K562 (cell line): Measurements from ENCODE around the gene ACKR3.

Experiments
- CREM ChIP-seq: IDR thresholded peaks from 2 replicates; pipeline ENCODE4 v1.6.1; 2014; ENCODE audit warnings: antibody characterized with exemption, low read depth
- CTCF ChIP-seq, 3 experiments: IDR thresholded peaks in 2 of 3; conservative IDR thresholded peaks in 1 of 3; 2 replicates each; pipeline ENCODE4 v1.5.1; 2011 to 2012; ENCODE audit warnings: low read length in 3 of 3, mild to moderate bottlenecking in 3 of 3, control low read depth in 2 of 3, improper control_type of control experiment in 1 of 3, inconsistent platforms in 1 of 3, low read depth in 1 of 3, mixed read lengths in 1 of 3, moderate library complexity in 1 of 3; ENCODE audit not compliant: insufficient read depth in 2 of 3
- HCFC1 ChIP-seq: IDR thresholded peaks from 2 replicates; pipeline ENCODE4 v1.6.1; 2012; ENCODE audit warnings: low read depth, low read length, improper control_type of control experiment
- MXI1 ChIP-seq: IDR thresholded peaks from 2 replicates; pipeline ENCODE4 v1.6.1; 2011; ENCODE audit warnings: low read depth, mild to moderate bottlenecking, improper control_type of control experiment, low read length
- MYBL2 ChIP-seq, 2 experiments: fragments of 450-650 bp in 1 of 2; sonication (generic) in 1 of 2; formaldehyde crosslinking in 1 of 2; IDR thresholded peaks; 2 replicates each; pipeline versions ENCODE4 v1.6.1 to v1.8.1; 2017 to 2022; ENCODE audit warnings: borderline replicate concordance in 1 of 2, inconsistent platforms in 1 of 2, low read depth in 1 of 2, mild to moderate bottlenecking in 1 of 2, missing genetic modification reagents in 1 of 2, moderate library complexity in 1 of 2
- REST ChIP-seq, 2 experiments: fragments of 450-650 bp; formaldehyde crosslinking in 1 of 2; IDR thresholded peaks; 2 replicates each; pipeline versions ENCODE4 v1.4.0 to v1.6.1; 2014 to 2020; ENCODE audit warnings: mild to moderate bottlenecking in 2 of 2, borderline replicate concordance in 1 of 2, low read depth in 1 of 2
- SIX5 ChIP-seq, 2 experiments: IDR thresholded peaks; 2 replicates each; pipeline ENCODE4 v1.6.1; 2011; ENCODE audit warnings: low read length in 2 of 2, borderline replicate concordance in 1 of 2, low read depth in 1 of 2, mild to moderate bottlenecking in 1 of 2, moderate library complexity in 1 of 2; ENCODE audit not compliant: insufficient read depth in 1 of 2

- TF ChIP-seq MYBL2 (IDR thresholded peaks at IDR 0.05; ENCODE audit: low read depth) (no peak), MYBL2 (CRISPR knock-in tag; IDR thresholded peaks at IDR 0.05; ENCODE audit: borderline replicate concordance) (no peak), SIX5 (IDR thresholded peaks at IDR 0.05; ENCODE audit: borderline replicate concordance in 1 of 2, insufficient read depth in 1 of 2, low read depth in 1 of 2, low read length in 2 of 2) (no peak), HCFC1 (no peak), MXI1 (no peak), CTCF (IDR thresholded peaks at IDR 0.05 in 2 of 3, conservative IDR thresholded peaks at IDR 0.05 in 1 of 3; ENCODE audit: insufficient read depth in 2 of 3, low read depth in 1 of 3, low read length in 3 of 3) (no peak), REST (IDR thresholded peaks at IDR 0.05; ENCODE audit: borderline replicate concordance) (no peak), REST (CRISPR knock-in tag; IDR thresholded peaks at IDR 0.05; ENCODE audit: low read depth) (no peak), CREM (no peak)
Observed at GRCh38 chr2:236628981-236629605, 59.5 kb downstream of the ACKR3 start.
